GM23248 (cell line): ENCODE data around the gene PTDSS2.

ENCODE experiments used
- EZH2 ChIP-seq: fragments of 200-600 bp; sonication (generic); IDR thresholded peaks from 2 replicates; pipeline ENCODE4 v1.6.1; 2018; ENCODE audit warnings: antibody characterized with exemption, mild to moderate bottlenecking; ENCODE audit not compliant: insufficient read depth, poor library complexity, severe bottlenecking
- EZH2phosphoT487 ChIP-seq: fragments of 200-600 bp; sonication (generic); IDR thresholded peaks from 2 replicates; pipeline ENCODE4 v1.6.1; 2018; ENCODE audit warnings: antibody characterized with exemption, moderate library complexity, mild to moderate bottlenecking, low read depth; ENCODE audit not compliant: insufficient read depth

DNA sequence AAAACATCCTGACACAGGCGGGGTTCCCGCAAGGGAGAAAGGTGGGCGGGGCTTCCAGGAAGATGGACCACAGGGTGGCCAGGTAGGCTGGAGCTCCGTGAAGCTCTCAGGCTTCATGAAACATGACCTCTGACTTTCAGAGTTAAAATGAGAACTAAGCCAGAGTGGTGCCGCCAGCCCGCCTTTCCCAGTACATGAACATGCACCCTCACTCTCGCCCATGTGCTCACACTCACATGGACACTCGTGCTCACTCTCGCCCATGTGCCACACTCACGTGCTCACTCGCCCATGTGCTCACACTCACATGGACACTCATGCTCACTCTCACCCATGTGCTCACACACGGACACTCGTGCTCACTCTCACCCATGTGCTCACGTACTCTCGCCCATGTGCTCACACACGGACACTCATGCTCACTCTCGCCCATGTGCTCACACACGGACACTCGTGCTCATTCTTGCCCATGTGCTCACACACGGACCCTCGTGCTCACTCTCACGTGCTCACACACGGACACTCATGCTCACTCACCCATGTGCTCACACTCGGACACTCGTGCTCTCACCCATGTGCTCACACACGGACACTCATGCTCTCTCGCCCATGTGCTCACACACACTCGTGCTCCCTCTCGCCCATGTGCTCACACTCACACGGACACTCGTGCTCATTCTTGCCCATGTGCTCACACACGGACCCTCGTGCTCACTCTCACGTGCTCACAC is 46.9 kb downstream of the PTDSS2 start:
- TF ChIP-seq EZH2phosphoT487 (no peak), EZH2 (no peak)
